ENCODE measurements around the gene BRWD1. TPM values are rescaled to one million over a fixed set of nuclear protein-coding genes. Genes with fewer than 3 reads are reported as not detected.
A peak's percentile ranks its signal among the peaks of the same experiment; 100 is the strongest.

BRWD1 gene
- total RNA-seq, 1 experiment from 2014 or later = 53.3 TPM

DNA sequence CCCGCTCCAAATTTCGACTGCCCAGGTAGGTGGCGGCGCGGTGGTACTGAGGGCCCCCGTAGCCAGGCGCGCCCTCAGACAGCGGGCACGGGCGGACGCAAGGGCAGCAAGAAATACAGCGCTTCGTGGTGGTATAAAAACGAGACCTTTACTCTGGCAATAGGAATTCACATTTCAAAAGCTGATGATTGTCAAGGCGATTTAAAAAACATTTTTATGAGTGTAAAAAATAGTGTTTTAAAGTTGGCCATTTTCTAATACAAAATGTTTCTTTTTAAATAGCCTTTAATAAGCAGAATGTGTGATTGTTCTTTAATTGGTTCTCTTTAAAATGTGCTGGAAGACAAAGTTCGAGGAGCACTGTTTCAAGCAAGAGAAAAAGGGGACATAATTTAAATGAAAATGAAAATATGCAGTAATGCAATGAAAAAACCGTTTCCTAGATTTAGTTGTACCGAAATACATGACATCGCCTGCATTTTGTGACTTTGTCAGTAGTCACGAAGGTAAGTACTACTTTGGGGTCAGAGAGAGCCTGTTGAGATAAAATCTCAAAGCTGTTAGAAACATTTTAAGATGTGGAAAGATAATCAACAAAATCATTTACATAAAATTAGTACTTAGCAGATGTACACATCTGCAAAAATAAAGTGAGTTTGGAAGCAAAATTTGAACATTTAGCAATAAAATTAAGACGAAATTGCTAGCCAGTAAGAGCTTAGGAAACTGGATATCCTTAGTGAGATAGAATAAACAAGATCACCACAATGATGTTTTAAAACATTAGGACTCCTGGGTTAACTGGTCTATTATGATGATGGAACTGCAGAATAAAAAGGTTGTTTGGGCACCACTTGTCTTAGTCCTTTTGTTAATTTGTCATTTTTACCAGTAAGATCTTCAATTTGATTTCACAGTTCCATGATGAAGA, 129.1 kb downstream of the BRWD1 start:
- DNase-seq (ENCODE audit: low spot score) (no peak), ATAC-seq (no peak)
- H3K36me3 Mint-ChIP-seq = peaks cover 14% of the 10 kb centered on the region
- no peaks in the 10 kb centered on the region for H3K27me3 Mint-ChIP-seq (ENCODE audit: low read depth)
- H3K4me3 Mint-ChIP-seq = peak overlapping the region; percentile 92
- TF ChIP-seq E2F1 (CRISPR knock-in tag; IDR thresholded peaks at IDR 0.05) = no peak
- TF ChIP-seq NR1H2 (CRISPR knock-in tag; IDR thresholded peaks at IDR 0.05) = no peak
- TF ChIP-seq NFE2L1 (CRISPR knock-in tag; IDR thresholded peaks at IDR 0.05) = no peak
- TF ChIP-seq, protein P1, sequence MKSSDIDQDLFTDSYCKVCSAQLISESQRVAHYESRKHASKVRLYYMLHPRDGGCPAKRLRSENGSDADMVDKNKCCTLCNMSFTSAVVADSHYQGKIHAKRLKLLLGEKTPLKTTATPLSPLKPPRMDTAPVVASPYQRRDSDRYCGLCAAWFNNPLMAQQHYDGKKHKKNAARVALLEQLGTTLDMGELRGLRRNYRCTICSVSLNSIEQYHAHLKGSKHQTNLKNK (CRISPR knock-in tag; IDR thresholded peaks at IDR 0.05) = 0 out of 2 replicates have a peak, but pooled peaks have one; percentile 10
- TF ChIP-seq, protein P2, sequence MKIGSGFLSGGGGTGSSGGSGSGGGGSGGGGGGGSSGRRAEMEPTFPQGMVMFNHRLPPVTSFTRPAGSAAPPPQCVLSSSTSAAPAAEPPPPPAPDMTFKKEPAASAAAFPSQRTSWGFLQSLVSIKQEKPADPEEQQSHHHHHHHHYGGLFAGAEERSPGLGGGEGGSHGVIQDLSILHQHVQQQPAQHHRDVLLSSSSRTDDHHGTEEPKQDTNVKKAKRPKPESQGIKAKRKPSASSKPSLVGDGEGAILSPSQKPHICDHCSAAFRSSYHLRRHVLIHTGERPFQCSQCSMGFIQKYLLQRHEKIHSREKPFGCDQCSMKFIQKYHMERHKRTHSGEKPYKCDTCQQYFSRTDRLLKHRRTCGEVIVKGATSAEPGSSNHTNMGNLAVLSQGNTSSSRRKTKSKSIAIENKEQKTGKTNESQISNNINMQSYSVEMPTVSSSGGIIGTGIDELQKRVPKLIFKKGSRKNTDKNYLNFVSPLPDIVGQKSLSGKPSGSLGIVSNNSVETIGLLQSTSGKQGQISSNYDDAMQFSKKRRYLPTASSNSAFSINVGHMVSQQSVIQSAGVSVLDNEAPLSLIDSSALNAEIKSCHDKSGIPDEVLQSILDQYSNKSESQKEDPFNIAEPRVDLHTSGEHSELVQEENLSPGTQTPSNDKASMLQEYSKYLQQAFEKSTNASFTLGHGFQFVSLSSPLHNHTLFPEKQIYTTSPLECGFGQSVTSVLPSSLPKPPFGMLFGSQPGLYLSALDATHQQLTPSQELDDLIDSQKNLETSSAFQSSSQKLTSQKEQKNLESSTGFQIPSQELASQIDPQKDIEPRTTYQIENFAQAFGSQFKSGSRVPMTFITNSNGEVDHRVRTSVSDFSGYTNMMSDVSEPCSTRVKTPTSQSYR (CRISPR knock-in tag; IDR thresholded peaks at IDR 0.05) = no peak
- no peak for TF ChIP-seq GRHL2 (CRISPR knock-in tag; IDR thresholded peaks at IDR 0.05; ENCODE audit: insufficient replicate concordance, severe bottlenecking)
- TF ChIP-seq ZNF317 (CRISPR knock-in tag; IDR thresholded peaks at IDR 0.05; ENCODE audit: borderline replicate concordance, low read depth) = no peak
- no peak for TF ChIP-seq FOXK1 (CRISPR knock-in tag; IDR thresholded peaks at IDR 0.05)
- no peak for TF ChIP-seq RORB (CRISPR knock-in tag; IDR thresholded peaks at IDR 0.05)
- no peak for TF ChIP-seq SOX15 (CRISPR knock-in tag; IDR thresholded peaks at IDR 0.05)
- 0 out of 2 replicates have a peak, but pooled peaks have one; percentile 5 for TF ChIP-seq GABPB1 (CRISPR knock-in tag; IDR thresholded peaks at IDR 0.05)
- no peaks in the 10 kb centered on the region for H3K9me3 Mint-ChIP-seq
- ChIA-PET POLR2A (interaction anchor here (0.6 to 2.2 kb wide), 4 partner anchors 43 to 196 kb away, joined by 4 to 11 read pairs (median 4); partner anchors contain the start of gene HMGN1), CTCF (interaction anchor here (0.9 to 1.4 kb wide), 6 partner anchors 11 to 257 kb away, joined by 3 to 9 read pairs (median 4); no protein-coding TSS in a partner anchor)
- peak overlapping the region; percentile 95 for H3K27ac Mint-ChIP-seq
- peaks cover 43% of the 10 kb centered on the region for H3K4me1 Mint-ChIP-seq

- peak; percentile 96 for DNase-seq (ENCODE audit: low spot score)
- Mint-ChIP-seq H3K4me3 (peak within 1 kb of the TSS; percentile 92), H3K4me1 (peaks cover 40% of the 10 kb centered on the region), H3K27me3 (ENCODE audit: low read depth) (no peaks in the 10 kb centered on the region), H3K9me3 (no peaks in the 10 kb centered on the region), H3K36me3 (peaks cover 19% of the 10 kb centered on the region), H3K27ac (peak within 1 kb of the TSS; percentile 95)
- CTCF ChIA-PET = interaction anchor here (0.9 to 1.4 kb wide), 8 partner anchors 10 to 278 kb away, joined by 3 to 9 read pairs (median 3); no protein-coding TSS in a partner anchor
- peak; percentile 93 for ATAC-seq
- POLR2A ChIA-PET = interaction anchor here (0.6 to 2.2 kb wide), 8 partner anchors 26 to 378 kb away, joined by 3 to 11 read pairs (median 4); partner anchors contain the start of genes ETS2 and HMGN1
- TF ChIP-seq, protein P3, sequence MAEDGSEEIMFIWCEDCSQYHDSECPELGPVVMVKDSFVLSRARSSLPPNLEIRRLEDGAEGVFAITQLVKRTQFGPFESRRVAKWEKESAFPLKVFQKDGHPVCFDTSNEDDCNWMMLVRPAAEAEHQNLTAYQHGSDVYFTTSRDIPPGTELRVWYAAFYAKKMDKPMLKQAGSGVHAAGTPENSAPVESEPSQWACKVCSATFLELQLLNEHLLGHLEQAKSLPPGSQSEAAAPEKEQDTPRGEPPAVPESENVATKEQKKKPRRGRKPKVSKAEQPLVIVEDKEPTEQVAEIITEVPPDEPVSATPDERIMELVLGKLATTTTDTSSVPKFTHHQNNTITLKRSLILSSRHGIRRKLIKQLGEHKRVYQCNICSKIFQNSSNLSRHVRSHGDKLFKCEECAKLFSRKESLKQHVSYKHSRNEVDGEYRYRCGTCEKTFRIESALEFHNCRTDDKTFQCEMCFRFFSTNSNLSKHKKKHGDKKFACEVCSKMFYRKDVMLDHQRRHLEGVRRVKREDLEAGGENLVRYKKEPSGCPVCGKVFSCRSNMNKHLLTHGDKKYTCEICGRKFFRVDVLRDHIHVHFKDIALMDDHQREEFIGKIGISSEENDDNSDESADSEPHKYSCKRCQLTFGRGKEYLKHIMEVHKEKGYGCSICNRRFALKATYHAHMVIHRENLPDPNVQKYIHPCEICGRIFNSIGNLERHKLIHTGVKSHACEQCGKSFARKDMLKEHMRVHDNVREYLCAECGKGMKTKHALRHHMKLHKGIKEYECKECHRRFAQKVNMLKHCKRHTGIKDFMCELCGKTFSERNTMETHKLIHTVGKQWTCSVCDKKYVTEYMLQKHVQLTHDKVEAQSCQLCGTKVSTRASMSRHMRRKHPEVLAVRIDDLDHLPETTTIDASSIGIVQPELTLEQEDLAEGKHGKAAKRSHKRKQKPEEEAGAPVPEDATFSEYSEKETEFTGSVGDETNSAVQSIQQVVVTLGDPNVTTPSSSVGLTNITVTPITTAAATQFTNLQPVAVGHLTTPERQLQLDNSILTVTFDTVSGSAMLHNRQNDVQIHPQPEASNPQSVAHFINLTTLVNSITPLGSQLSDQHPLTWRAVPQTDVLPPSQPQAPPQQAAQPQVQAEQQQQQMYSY (CRISPR knock-in tag; IDR thresholded peaks at IDR 0.05) = 0 out of 2 replicates have a peak, but pooled peaks have one; percentile 44
- TF ChIP-seq, protein P4, sequence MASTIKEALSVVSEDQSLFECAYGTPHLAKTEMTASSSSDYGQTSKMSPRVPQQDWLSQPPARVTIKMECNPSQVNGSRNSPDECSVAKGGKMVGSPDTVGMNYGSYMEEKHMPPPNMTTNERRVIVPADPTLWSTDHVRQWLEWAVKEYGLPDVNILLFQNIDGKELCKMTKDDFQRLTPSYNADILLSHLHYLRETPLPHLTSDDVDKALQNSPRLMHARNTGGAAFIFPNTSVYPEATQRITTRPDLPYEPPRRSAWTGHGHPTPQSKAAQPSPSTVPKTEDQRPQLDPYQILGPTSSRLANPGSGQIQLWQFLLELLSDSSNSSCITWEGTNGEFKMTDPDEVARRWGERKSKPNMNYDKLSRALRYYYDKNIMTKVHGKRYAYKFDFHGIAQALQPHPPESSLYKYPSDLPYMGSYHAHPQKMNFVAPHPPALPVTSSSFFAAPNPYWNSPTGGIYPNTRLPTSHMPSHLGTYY (CRISPR knock-in tag; IDR thresholded peaks at IDR 0.05) = peak; percentile 91
- TF ChIP-seq ZNF317 (CRISPR knock-in tag; IDR thresholded peaks at IDR 0.05; ENCODE audit: borderline replicate concordance, low read depth) (no peak), NFATC4 (CRISPR knock-in tag; IDR thresholded peaks at IDR 0.05) (peak; percentile 96), NR2C2 (CRISPR knock-in tag; IDR thresholded peaks at IDR 0.05) (peak; percentile 61; the same call in 1 of the 2 replicates), SMAD4 (CRISPR knock-in tag; IDR thresholded peaks at IDR 0.05) (no peak), JUN (CRISPR knock-in tag; IDR thresholded peaks at IDR 0.05) (no peak), EMX1 (CRISPR knock-in tag; IDR thresholded peaks at IDR 0.05) (peak; percentile 92), ELF4 (CRISPR knock-in tag; IDR thresholded peaks at IDR 0.05; ENCODE audit: low read depth) (no peak)
Measured at GRCh38 chr21:39183272-39184049, 130.0 kb downstream of the BRWD1 start, which contains the start of gene PSMG1. Gene PSMG1, minus strand, starts transcription at chr21:39183451. Its CDS starts 66 bp downstream, at chr21:39183385.

All from WTC11 (cell line).